22Rv1 (cell line): ENCODE data around the gene FCRL2.

Experiments
- ZFX ChIP-seq: fragments of 450-650 bp; IDR thresholded peaks from 2 replicates; pipeline ENCODE4 v1.6.1; 2017; ENCODE audit warnings: antibody characterized with exemption, borderline replicate concordance
- TF ChIP-seq, protein P1 (sequence below): fragments of 450-650 bp; IDR thresholded peaks from 2 replicates; pipeline ENCODE4 v1.5.1; 2017; ENCODE audit warnings: mild to moderate bottlenecking

DNA sequence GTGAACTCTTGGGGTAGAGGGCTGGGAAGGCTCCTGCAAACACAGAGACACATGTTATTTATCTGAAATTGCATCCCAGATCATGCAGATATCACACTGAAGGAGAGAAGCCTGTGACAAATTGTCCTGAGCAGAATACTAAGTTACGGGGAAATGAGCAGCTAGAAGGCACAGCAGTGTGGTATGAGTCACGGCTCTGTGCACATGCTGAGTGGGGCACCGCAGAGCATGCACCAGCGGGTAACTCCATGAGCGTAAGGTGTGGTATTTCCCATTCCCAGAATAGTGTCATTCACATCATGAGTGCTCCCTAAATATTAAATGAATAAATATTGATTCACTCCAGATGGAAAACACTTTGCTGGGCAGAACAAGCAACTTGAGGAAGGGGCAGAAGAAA, 21.3 kb upstream of the FCRL2 start:
- TF ChIP-seq, protein P1, sequence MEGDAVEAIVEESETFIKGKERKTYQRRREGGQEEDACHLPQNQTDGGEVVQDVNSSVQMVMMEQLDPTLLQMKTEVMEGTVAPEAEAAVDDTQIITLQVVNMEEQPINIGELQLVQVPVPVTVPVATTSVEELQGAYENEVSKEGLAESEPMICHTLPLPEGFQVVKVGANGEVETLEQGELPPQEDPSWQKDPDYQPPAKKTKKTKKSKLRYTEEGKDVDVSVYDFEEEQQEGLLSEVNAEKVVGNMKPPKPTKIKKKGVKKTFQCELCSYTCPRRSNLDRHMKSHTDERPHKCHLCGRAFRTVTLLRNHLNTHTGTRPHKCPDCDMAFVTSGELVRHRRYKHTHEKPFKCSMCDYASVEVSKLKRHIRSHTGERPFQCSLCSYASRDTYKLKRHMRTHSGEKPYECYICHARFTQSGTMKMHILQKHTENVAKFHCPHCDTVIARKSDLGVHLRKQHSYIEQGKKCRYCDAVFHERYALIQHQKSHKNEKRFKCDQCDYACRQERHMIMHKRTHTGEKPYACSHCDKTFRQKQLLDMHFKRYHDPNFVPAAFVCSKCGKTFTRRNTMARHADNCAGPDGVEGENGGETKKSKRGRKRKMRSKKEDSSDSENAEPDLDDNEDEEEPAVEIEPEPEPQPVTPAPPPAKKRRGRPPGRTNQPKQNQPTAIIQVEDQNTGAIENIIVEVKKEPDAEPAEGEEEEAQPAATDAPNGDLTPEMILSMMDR, result no peak
- TF ChIP-seq ZFX, result no peak
